Measurements from ENCODE around the gene TEX14. TPM values are rescaled to one million over a fixed set of nuclear protein-coding genes. Genes with fewer than 3 reads are reported as not detected.
A peak's percentile ranks its signal among the peaks of the same experiment; 100 is the strongest.

TEX14 gene
- polyA plus RNA-seq, 3 donors = 0.25 TPM; not detected in 2

DNA sequence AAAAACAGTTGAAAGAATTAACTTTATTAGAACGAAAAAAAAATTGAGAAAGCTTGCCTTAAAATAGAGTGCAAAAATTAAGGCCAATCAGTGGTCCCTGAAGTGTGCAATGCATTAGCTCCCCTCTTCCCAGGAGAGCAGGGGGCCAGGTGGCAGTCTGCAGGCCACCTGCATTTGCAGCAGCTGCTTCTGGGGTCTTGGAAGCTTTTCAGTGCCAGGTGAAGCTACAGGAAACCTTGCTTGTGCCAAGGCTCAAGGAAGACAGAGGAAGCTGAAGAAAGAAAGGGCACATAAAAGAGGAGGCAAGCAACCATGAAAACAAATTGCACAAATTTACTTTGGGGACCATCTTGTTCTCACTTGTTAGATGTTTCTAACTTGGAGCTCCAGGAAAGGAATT is 126.9 kb downstream of the TEX14 start:
- H3K27me3 Mint-ChIP-seq (ENCODE audit: low read depth in 3 of 3) = peaks cover 0 to 2% (median 0%) of the 10 kb centered on the region in 3 donors
- 100% methylated on average over 1 of the region's 1 CpG for whole genome bisulfite sequencing (ENCODE audit: insufficient coverage)
- no peaks in the 10 kb centered on the region for H3K36me3 Mint-ChIP-seq
- Histone ChIP-seq H3K36me3 (replicated peaks in 1 of 2; ENCODE audit: control insufficient read depth in 1 of 2, insufficient read depth in 2 of 2, low read length in 2 of 2) (no peaks in the 10 kb centered on the region), H3K79me2 (ENCODE audit: insufficient read depth, low read length) (no peaks in the 10 kb centered on the region), H3K27ac (ENCODE audit: low read depth in 1 of 2, low read length in 2 of 2) (no peak overlapping the region), H3K27me3 (ENCODE audit: control insufficient read depth in 2 of 2, insufficient read depth in 2 of 2, low read length in 2 of 2) (no peaks in the 10 kb centered on the region), H3K4me3 (replicated peaks in 1 of 3; ENCODE audit: low read depth in 2 of 3, low read length in 3 of 3) (no peak overlapping the region), H4K20me1 (ENCODE audit: insufficient read depth, low read length) (no peaks in the 10 kb centered on the region), H2AFZ (ENCODE audit: insufficient read depth, low read depth, low read length, poor library complexity, severe bottlenecking) (no peak overlapping the region), H3K4me2 (replicated peaks; ENCODE audit: extremely low read depth, low read length, poor library complexity, severe bottlenecking) (no peak overlapping the region), H3K4me1 (ENCODE audit: control insufficient read depth in 1 of 2, insufficient read depth in 2 of 2, low read length in 2 of 2) (peaks cover 41 to 48% of the 10 kb centered on the region in 2 donors), H3K9me3 (replicated peaks in 1 of 2; ENCODE audit: control insufficient read depth in 1 of 2, insufficient read depth in 1 of 2, low read length in 2 of 2) (no peaks in the 10 kb centered on the region), H3K9ac (ENCODE audit: insufficient read depth, low read length, poor library complexity, severe bottlenecking) (no peak overlapping the region)
- no peak overlapping the region for H3K4me3 Mint-ChIP-seq
- intact Hi-C loops (cut with micrococcal nuclease) = no loop called here
- DNase-seq = no peak
- H3K27ac Mint-ChIP-seq = no peak overlapping the region
- TF ChIP-seq, protein P1, sequence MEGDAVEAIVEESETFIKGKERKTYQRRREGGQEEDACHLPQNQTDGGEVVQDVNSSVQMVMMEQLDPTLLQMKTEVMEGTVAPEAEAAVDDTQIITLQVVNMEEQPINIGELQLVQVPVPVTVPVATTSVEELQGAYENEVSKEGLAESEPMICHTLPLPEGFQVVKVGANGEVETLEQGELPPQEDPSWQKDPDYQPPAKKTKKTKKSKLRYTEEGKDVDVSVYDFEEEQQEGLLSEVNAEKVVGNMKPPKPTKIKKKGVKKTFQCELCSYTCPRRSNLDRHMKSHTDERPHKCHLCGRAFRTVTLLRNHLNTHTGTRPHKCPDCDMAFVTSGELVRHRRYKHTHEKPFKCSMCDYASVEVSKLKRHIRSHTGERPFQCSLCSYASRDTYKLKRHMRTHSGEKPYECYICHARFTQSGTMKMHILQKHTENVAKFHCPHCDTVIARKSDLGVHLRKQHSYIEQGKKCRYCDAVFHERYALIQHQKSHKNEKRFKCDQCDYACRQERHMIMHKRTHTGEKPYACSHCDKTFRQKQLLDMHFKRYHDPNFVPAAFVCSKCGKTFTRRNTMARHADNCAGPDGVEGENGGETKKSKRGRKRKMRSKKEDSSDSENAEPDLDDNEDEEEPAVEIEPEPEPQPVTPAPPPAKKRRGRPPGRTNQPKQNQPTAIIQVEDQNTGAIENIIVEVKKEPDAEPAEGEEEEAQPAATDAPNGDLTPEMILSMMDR (IDR thresholded peaks at IDR 0.05) = no peak
- H3K4me1 Mint-ChIP-seq = peaks cover 48% of the 10 kb centered on the region
- H3K9me3 Mint-ChIP-seq = peaks cover 0 to 2% (median 0%) of the 10 kb centered on the region in 7 donors

DNA sequence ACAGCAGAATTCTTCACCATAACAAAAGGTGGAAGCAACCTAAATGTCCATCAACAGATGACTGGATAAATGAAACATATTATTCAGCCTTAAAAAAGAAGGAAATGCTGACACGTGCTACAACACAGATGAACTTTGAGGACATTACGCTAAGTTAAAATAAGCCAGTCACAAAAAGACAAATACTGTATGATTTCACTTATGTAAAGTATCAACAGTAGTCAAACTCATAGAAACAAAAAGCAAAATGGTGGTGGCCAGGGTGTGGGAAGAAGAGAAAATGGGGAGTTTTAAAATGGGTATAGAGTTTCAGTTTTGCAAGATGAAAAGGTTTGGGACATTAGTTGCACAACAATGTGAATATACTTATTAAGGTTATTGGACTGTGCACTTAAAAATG is 127.6 kb downstream of the TEX14 start:
- Histone ChIP-seq H4K20me1 (ENCODE audit: insufficient read depth, low read length) (no peaks in the 10 kb centered on the region), H3K79me2 (ENCODE audit: insufficient read depth, low read length) (no peaks in the 10 kb centered on the region), H3K27me3 (ENCODE audit: control insufficient read depth in 2 of 2, insufficient read depth in 2 of 2, low read length in 2 of 2) (no peaks in the 10 kb centered on the region), H3K4me2 (replicated peaks; ENCODE audit: extremely low read depth, low read length, poor library complexity, severe bottlenecking) (no peak overlapping the region), H3K9me3 (replicated peaks in 1 of 2; ENCODE audit: control insufficient read depth in 1 of 2, insufficient read depth in 1 of 2, low read length in 2 of 2) (no peaks in the 10 kb centered on the region), H3K9ac (ENCODE audit: insufficient read depth, low read length, poor library complexity, severe bottlenecking) (no peak overlapping the region), H3K4me3 (replicated peaks in 1 of 3; ENCODE audit: low read depth in 2 of 3, low read length in 3 of 3) (no peak overlapping the region), H2AFZ (ENCODE audit: insufficient read depth, low read depth, low read length, poor library complexity, severe bottlenecking) (no peak overlapping the region), H3K27ac (ENCODE audit: low read depth in 1 of 2, low read length in 2 of 2) (no peak overlapping the region), H3K36me3 (replicated peaks in 1 of 2; ENCODE audit: control insufficient read depth in 1 of 2, insufficient read depth in 2 of 2, low read length in 2 of 2) (no peaks in the 10 kb centered on the region), H3K4me1 (ENCODE audit: control insufficient read depth in 1 of 2, insufficient read depth in 2 of 2, low read length in 2 of 2) (peaks cover 37 to 42% of the 10 kb centered on the region in 2 donors)
- no peak for DNase-seq
- Mint-ChIP-seq H3K4me3 (no peak overlapping the region), H3K9me3 (peaks cover 0 to 1% (median 0%) of the 10 kb centered on the region in 7 donors), H3K27me3 (ENCODE audit: low read depth in 3 of 3) (peaks cover 0 to 2% (median 0%) of the 10 kb centered on the region in 3 donors), H3K36me3 (no peaks in the 10 kb centered on the region), H3K27ac (peak overlapping the region in 1 of 7 donors; percentile 65), H3K4me1 (peaks cover 42% of the 10 kb centered on the region)
- TF ChIP-seq, protein P1 (IDR thresholded peaks at IDR 0.05) = no peak
- no CpG with 5 or more reads among the region's 2 CpGs for WGBS (ENCODE audit: insufficient coverage)
- intact Hi-C loops (cut with micrococcal nuclease) = no loop called here
